Measurements from ENCODE around the gene GRID1.

DNA sequence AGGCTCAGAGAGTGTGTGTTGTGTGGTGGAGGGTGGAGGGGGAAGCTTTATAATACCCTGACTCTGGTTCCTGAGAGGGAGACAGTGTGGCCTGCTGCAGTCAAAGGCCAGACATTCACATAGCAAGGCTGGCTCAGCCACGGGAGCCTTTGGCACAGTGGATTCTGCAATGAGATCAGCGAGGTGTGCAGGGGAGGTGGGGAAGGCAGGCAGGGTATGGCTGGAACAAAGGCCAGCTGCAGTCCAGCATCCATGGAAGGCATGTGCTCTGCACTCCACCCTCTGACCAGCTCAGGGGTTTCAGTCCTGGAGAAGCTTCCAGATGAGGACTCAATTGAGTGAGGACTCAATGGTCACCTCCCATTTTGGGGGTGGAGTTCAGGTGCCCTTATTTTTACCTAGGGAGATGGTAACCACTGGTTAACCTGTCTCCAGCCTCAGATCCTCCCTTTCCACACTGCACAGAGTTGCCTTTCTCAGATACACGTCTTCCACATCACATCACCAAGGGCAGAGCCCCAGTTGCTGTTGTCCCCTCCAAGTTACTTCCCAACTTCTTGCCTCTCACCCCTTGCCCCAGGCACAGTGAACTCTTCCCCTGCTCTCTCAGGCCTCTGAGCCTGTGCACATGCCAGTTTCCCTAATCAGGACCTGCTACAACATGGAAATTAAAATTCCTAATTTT, 504.9 kb downstream of the GRID1 start:
- TF ChIP-seq, protein P1, sequence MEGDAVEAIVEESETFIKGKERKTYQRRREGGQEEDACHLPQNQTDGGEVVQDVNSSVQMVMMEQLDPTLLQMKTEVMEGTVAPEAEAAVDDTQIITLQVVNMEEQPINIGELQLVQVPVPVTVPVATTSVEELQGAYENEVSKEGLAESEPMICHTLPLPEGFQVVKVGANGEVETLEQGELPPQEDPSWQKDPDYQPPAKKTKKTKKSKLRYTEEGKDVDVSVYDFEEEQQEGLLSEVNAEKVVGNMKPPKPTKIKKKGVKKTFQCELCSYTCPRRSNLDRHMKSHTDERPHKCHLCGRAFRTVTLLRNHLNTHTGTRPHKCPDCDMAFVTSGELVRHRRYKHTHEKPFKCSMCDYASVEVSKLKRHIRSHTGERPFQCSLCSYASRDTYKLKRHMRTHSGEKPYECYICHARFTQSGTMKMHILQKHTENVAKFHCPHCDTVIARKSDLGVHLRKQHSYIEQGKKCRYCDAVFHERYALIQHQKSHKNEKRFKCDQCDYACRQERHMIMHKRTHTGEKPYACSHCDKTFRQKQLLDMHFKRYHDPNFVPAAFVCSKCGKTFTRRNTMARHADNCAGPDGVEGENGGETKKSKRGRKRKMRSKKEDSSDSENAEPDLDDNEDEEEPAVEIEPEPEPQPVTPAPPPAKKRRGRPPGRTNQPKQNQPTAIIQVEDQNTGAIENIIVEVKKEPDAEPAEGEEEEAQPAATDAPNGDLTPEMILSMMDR (conservative IDR thresholded peaks at IDR 0.05; ENCODE audit: low read depth, low read length) = no peak
- TF ChIP-seq EZH2 (IDR thresholded peaks at IDR 0.05; ENCODE audit: low read length, unreplicated experiment) (no peak), EZH2phosphoT487 (IDR thresholded peaks at IDR 0.05; ENCODE audit: borderline replicate concordance, low read length) (no peak)

Data from PC-3 (cell line).